ENCODE results near the gene SRPK2.

The SRPK2 gene

GRCh38 chr7:105191331-105191730, 197.4 kb downstream of the SRPK2 start:
- DNase-seq (ENCODE audit: low spot score), result no peak

DNA sequence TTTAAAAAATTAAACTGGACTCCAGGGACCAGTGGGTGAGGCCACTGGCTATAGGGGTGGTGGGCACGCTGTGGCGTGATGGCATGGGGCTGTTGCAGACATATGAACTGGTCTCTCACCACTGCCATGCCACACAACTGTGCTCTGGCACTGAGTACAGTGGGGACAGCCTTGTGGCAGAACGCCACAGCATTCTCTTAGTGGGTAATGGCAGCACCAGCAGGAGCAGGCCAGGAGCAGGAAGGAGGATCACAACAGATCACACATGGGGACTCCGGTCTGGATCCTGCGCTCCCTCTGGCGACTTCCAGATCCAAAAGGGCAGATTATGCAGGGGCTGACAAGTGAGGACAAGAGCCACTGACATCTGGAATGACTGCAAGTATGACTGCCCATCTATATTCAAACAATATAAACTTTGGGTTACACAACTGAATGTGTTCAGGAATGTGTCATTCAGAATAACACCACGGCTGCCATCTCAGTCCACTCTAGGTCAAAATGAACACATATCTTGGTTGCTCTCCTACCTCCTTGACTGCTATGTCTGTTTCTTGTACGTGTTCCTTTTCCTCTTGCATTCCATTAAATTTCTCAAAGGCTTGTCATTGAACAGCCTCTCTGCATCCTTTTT, 198.7 kb downstream of the SRPK2 start:
- DNase-seq (ENCODE audit: low spot score), result no peak

DNA sequence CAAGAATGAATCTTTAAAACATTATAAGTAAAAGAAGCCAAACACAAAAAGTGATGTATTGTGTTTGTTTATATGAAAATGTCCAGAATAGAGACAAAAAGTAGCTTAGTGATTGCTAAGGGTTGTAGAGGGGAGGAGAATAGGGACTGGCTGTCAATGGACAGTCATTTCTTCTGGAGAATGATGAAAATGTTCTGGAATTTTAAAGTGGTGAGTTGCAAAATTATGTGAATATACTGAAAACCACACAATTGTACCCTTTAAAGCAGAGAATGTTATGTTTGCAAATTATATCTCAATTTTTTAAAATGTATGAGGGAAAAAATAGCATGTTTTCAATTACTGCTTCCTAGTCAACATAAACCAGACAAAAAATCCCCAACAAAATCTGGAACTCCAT, 200.5 kb downstream of the SRPK2 start:
- DNase-seq (ENCODE audit: low spot score), result no peak

GRCh38 chr7:105187302-105188169, 201.2 kb downstream of the SRPK2 start:
- no peak for DNase-seq (ENCODE audit: low spot score)

- DNase-seq (ENCODE audit: low spot score), result no peak
Observed at GRCh38 chr7:105185290-105186010, 203.3 kb downstream of the SRPK2 start.

DNA sequence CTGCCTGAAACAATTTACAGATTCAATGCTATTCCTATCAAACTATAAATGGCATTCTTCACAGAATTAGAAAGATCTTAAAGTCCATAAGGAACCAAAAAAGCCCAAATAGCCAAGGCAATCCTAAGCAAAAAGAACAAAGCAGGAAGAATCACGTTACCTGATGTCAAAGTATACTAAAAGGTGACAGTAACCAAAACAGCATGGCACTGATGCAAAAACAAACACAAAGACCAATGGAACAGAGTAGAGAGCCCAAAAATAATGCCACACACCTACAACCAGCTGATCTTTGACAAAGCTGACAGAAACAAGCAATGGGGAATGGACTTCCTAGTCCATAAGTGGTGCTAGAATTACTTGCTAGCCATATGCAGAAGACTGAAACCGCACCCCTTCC, 208.7 kb downstream of the SRPK2 start:
- DNase-seq (ENCODE audit: low spot score), result no peak

DNA sequence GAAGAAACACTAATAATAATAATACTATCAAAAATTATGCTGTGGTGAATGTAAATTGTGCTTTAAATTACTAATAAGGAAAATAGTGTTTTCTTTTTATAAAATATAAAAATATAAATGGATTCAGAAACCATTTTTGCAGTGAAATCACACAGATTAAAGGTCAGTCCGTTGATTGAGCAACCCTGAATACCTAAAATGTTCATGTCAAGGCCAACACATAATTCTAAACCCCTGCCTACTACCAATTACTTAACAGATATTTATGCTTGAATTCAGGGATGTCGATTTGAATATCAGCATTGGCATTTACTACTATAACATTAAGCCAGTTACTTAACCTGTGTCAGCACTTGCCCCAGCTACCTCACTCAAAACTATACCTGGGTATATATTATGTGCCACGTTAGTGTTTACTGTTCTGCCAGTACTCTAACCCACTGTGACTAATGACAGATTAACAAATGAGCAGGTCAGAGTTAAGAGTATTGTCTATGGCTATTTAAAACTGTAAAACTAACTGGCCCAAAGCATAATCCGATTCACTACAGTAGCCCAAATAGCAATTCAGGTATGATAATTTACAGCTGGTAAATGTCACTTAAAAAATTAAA, 209.7 kb downstream of the SRPK2 start:
- no peak for DNase-seq (ENCODE audit: low spot score)

DNA sequence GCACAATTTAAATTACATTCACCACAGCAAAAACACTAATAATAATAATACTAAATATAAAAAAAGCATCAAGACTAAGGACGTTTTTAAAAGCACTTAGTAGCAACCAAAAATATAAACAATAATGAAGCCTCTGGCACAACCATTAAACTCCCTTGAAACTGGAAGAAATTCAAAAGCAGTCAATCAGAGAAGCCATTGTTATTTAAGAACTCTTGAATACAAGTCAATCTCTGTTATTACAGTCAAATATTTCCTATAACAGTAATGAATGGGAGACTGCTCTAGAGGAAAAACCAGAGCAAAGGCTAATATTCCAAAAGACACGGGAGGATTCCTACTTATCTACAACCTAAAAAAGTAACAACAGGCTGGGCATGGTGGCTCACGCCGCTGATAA, 210.5 kb downstream of the SRPK2 start:
- no peak for DNase-seq (ENCODE audit: low spot score)

- DNase-seq (ENCODE audit: low spot score), result no peak
Observed at GRCh38 chr7:105177026-105177425, 211.7 kb downstream of the SRPK2 start.

DNA sequence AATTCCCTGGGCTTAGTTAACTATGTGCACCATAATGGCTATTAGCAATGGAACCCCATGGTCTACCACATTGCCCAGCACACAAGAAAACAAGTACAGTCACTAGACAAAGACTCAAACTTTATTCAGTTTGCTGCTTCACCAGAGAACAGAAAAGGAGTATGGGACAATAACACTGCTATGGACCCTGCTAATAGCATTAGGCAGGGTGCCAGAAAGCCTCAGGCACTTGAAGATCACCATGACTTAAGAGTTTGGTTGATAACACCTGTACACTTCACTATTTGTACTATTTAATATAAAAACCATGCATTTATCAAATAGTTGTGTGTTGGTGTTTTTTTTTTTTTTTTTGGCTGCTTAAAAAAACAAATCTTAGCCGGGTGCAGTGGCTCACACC, 215.1 kb downstream of the SRPK2 start:
- DNase-seq (ENCODE audit: low spot score), result no peak

DNA sequence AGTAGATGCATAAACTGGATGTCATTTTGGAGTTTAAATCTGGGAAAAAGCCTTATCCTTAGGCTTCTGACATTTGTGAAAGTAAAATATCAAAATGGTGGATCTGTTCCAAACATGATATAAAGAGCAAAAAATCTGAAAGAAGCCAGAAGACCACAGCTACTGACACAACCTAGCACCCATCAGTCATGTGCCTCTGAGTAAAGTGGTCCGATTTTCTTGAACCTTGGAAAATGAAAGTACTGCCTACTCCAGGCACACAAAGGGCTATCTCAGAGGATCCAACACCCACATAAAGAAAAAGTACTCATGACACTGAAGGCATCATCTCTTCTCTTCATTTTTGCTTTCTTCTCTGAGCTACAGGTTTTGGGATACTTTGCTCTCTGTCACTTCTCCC, 224.0 kb downstream of the SRPK2 start:
- no peak for DNase-seq (ENCODE audit: low spot score)

- DNase-seq (ENCODE audit: low spot score), result no peak
Observed at GRCh38 chr7:105163718-105164117, 225.0 kb downstream of the SRPK2 start.

DNA sequence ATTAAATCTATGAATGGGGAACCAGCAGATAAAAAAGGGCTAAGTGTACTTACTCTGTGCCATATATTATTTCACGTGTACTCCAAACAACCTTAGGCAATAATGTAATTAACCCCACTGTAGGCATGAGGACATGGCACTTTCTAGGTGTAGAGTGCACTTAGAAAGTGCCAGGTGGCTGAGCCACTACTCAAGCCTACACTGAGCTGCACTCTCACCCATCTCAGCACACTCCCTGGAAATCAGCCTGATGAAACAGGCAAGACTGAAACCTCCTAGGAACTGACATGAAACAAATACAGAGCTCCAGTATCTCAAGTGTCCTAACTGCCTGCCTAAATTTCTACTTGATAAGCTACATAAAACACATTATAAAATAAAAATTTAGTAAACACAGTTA, 227.4 kb downstream of the SRPK2 start:
- DNase-seq (ENCODE audit: low spot score), result no peak

DNA sequence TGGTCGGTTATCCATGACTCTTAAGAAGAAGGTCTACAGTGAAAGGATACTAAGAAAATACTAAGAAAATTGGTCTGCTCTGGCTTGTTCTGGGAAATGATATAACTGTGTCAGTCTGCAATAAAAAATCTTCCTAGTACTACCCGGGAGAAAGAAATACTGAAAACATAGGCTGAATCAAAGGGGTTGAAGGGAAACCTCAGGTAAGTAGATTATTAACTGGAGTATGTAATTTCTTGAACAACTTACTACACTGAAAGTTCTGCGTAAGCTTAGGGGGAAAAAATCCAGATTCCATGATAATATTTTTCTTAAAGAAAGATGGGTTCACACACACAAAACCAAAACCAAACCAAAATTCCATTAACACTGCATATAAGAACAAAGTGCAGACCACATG, 231.4 kb downstream of the SRPK2 start:
- no peak for DNase-seq (ENCODE audit: low spot score)

GRCh38 chr7:105156731-105157130, 232.0 kb downstream of the SRPK2 start:
- DNase-seq (ENCODE audit: low spot score), result no peak

DNA sequence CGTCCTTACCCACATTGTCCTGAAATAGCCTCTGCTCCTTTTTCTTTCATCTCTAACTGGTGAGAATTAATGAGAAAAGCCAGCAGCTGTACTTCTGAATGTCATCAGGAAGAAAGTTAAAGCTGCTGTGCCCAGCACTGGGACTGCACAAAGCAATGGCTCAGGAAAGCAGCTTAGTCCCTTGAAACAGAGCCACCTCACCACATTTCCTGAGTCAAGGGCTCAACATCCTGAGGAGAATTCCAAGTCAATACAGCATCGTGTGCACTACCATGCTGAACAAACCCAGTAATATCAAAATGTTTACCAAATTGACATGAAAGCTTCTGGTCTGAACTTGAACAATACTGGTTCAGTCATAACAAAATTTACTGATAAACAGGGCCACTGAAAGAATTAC, 234.6 kb downstream of the SRPK2 start:
- no peak for DNase-seq (ENCODE audit: low spot score)

DNA sequence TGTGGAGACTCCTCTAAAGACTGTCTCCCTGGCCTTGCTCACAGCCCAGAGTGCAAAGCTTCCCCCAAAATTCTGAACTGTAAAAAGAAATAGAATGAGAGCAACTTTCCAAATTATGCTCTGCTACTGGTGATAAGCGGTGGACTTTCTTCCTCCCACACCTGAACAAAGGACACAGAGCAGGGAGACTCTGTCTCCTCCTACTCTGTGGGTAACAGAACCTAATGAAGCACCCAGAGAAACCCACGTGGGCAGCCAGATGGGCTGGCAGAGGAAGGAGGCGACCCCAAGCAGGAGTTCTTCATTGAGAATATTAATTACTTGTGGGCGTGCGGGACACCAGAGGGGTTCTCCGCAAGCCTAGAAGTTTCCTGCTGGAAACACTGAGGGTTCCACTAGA, 235.2 kb downstream of the SRPK2 start:
- no peak for DNase-seq (ENCODE audit: low spot score)

DNA sequence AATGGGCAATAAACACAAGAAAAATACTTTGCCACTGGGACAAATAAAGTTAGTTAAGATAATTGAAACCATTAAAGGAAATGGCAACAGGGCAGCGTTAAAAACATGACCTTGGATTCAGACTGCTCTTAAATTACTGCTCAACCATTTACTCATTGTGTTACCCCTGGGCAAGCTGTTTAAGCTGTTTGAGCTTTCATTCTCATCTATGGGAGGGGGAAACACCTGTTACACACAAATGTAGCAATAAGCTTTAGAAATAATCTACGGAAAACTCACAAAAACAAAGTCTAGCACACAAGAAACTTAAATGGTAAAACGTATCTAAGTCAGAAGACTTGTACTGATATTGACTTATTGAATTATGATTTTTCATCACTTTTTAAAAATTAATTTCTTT, 237.6 kb downstream of the SRPK2 start:
- DNase-seq (ENCODE audit: low spot score), result no peak

DNA sequence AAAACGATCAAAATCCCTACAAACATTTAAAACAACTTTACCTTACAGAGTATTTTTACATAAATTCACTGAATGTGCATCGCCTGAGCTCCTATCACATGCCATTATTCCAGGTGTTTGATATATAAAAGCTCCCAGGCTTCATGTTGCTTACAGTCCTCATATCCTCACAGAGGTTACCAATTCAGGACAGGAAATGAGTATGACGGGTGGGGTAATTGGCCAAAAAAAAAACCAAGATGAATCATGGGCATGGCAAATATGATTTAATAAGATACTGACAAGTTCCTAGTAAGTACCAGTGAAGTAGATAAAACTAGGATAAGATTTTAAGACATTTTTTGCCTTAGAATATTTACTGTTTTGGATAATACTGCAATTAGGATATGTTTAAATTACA, 238.9 kb downstream of the SRPK2 start:
- DNase-seq (ENCODE audit: low spot score), result peak; percentile 41

DNA sequence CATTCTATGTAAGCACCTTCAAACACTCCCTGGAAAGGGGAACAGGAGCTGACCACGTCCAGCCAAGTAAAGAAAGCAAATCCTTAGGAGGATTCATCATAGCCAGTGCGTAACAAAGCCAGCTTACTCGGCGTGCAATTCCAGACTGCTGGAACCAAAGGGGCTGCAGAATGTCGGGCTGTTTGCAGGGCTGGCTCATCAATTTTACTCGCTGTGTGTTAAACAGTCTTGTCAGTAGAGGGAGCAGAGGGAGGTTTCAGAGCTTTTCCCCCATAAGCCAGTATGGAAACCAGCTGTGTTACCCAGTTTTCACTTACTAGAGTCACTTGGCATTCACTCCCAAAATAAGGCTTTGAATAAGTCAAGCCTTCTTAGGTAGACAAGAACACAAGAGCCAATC, 247.7 kb downstream of the SRPK2 start:
- peak; percentile 48 for DNase-seq (ENCODE audit: low spot score)

GRCh38 chr7:105139381-105139780, 249.3 kb downstream of the SRPK2 start:
- no peak for DNase-seq (ENCODE audit: low spot score)

GRCh38 chr7:105137898-105138297, 250.8 kb downstream of the SRPK2 start:
- no peak for DNase-seq (ENCODE audit: low spot score)

GRCh38 chr7:105136221-105136620, 252.5 kb downstream of the SRPK2 start:
- peak; percentile 67 for DNase-seq (ENCODE audit: low spot score)
